A549 (cell line): ENCODE results near the gene KDM4B.

Experiments used
- CBX8 ChIP-seq: fragments of 200-600 bp; sonication (generic); IDR thresholded peaks from 2 replicates; pipeline ENCODE4 v1.6.1; 2016
- CEBPB ChIP-seq, 2 experiments: fragments of >200 bp in 1 of 2; sonication (Bioruptor Twin) in 1 of 2; formaldehyde crosslinking in 1 of 2; IDR thresholded peaks; 2 replicates each; pipeline ENCODE4 v1.6.1; 2012 to 2016
- KDM5A ChIP-seq: fragments of 200-600 bp; sonication (generic); IDR thresholded peaks from 2 replicates; pipeline ENCODE4 v1.6.1; 2016; ENCODE audit warnings: antibody characterized with exemption, mild to moderate bottlenecking
- POLR2A ChIP-seq: IDR thresholded peaks from 2 replicates; pipeline ENCODE4 v1.6.1; 2012; ENCODE audit warnings: mild to moderate bottlenecking, low read length
- RAD21 ChIP-seq, 2 experiments: fragments of >200 bp in 1 of 2; sonication (Bioruptor Twin) in 1 of 2; formaldehyde crosslinking in 1 of 2; IDR thresholded peaks in 1 of 2; conservative IDR thresholded peaks in 1 of 2; 2 replicates in 1 of 2; 3 replicates in 1 of 2; pipeline ENCODE4 v1.6.1; 2012 to 2018; ENCODE audit warnings: inconsistent platforms in 1 of 2
- RNF2 ChIP-seq: fragments of 200-600 bp; sonication (generic); IDR thresholded peaks from 2 replicates; pipeline ENCODE4 v1.6.1; 2016; ENCODE audit warnings: low read depth, mild to moderate bottlenecking, antibody characterized with exemption, moderate library complexity, borderline replicate concordance
- SMC3 ChIP-seq: fragments of >200 bp; sonication (Bioruptor Twin); formaldehyde crosslinking; IDR thresholded peaks from 3 replicates; pipeline ENCODE4 v1.6.1; 2018; ENCODE audit warnings: inconsistent platforms
- ZSCAN20 ChIP-seq: fragments of 250-450 bp; sonication (Bioruptor Pico); IDR thresholded peaks from 2 replicates; pipeline ENCODE4 v1.8.0; 2022; ENCODE audit warnings: mild to moderate bottlenecking, moderate library complexity
- TF ChIP-seq, protein P1 (sequence below): fragments of >200 bp; sonication (Bioruptor Twin); formaldehyde crosslinking; IDR thresholded peaks from 3 replicates; pipeline ENCODE4 v1.5.1; 2016
- TF ChIP-seq, protein P2 (sequence below): fragments of 250-450 bp; sonication (Bioruptor Pico); IDR thresholded peaks from 2 replicates; pipeline ENCODE4 v1.5.0; 2021; ENCODE audit warnings: mild to moderate bottlenecking, moderate library complexity, borderline replicate concordance
- TF ChIP-seq, protein P3 (sequence below): IDR thresholded peaks from 2 replicates; pipeline ENCODE4 v1.6.1; 2012
- TF ChIP-seq, protein P4 (sequence below): fragments of 150-350 bp; IDR thresholded peaks from 2 replicates; pipeline ENCODE4 v1.6.1; 2014; ENCODE audit warnings: low read depth, mild to moderate bottlenecking, low read length
- TF ChIP-seq, protein P5 (sequence below): fragments of 200-600 bp; sonication (generic); IDR thresholded peaks from 2 replicates; pipeline ENCODE4 v1.6.1; 2016; ENCODE audit warnings: antibody characterized with exemption, mild to moderate bottlenecking, moderate library complexity

DNA sequence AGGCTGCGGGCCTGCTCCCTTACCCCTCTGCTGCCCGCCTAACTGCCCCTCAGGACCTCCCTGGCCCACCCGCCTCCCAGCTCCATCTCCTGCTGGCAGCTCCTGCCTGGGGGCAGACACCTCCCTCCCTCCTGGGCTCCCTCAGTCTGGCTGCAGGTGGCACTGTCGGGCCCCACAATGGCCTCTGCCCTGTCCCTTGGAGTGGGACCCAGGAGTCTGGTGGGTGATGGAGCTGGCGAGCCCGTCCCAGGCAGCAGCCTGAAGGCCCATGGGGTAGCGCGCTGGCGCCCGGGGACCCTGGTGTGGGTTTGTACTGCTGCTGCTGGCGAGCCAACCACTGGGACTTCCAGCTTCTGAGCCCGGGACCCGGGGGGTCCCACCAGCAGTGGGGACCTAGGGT lies 83.6 kb downstream of the KDM4B start:
- TF ChIP-seq, protein P1, sequence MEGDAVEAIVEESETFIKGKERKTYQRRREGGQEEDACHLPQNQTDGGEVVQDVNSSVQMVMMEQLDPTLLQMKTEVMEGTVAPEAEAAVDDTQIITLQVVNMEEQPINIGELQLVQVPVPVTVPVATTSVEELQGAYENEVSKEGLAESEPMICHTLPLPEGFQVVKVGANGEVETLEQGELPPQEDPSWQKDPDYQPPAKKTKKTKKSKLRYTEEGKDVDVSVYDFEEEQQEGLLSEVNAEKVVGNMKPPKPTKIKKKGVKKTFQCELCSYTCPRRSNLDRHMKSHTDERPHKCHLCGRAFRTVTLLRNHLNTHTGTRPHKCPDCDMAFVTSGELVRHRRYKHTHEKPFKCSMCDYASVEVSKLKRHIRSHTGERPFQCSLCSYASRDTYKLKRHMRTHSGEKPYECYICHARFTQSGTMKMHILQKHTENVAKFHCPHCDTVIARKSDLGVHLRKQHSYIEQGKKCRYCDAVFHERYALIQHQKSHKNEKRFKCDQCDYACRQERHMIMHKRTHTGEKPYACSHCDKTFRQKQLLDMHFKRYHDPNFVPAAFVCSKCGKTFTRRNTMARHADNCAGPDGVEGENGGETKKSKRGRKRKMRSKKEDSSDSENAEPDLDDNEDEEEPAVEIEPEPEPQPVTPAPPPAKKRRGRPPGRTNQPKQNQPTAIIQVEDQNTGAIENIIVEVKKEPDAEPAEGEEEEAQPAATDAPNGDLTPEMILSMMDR, result 0 out of 3 replicates have a peak, but pooled peaks have one; percentile 9
- TF ChIP-seq POLR2A, result no peak
- no peak for TF ChIP-seq KDM5A
- TF ChIP-seq, protein P2, sequence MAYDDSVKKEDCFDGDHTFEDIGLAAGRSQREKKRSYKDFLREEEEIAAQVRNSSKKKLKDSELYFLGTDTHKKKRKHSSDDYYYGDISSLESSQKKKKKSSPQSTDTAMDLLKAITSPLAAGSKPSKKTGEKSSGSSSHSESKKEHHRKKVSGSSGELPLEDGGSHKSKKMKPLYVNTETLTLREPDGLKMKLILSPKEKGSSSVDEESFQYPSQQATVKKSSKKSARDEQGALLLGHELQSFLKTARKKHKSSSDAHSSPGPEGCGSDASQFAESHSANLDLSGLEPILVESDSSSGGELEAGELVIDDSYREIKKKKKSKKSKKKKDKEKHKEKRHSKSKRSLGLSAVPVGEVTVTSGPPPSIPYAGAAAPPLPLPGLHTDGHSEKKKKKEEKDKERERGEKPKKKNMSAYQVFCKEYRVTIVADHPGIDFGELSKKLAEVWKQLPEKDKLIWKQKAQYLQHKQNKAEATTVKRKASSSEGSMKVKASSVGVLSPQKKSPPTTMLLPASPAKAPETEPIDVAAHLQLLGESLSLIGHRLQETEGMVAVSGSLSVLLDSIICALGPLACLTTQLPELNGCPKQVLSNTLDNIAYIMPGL (CRISPR knock-in tag), result no peak
- TF ChIP-seq SMC3, result 0 out of 3 replicates have a peak, but pooled peaks have one; percentile 18
- TF ChIP-seq CEBPB (IDR thresholded peaks at IDR 0.05), result no peak
- TF ChIP-seq RNF2, result no peak
- no peak for TF ChIP-seq ZSCAN20 (CRISPR knock-in tag)
- TF ChIP-seq, protein P3, sequence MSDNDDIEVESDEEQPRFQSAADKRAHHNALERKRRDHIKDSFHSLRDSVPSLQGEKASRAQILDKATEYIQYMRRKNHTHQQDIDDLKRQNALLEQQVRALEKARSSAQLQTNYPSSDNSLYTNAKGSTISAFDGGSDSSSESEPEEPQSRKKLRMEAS, result no peak
- TF ChIP-seq RAD21 (conservative IDR thresholded peaks at IDR 0.05 in 1 of 2, IDR thresholded peaks at IDR 0.05 in 1 of 2), result peak in 1 of 2 experiments; percentile 53; a peak in 2 of 5 replicates
- no peak for TF ChIP-seq CBX8
- TF ChIP-seq, protein P4, sequence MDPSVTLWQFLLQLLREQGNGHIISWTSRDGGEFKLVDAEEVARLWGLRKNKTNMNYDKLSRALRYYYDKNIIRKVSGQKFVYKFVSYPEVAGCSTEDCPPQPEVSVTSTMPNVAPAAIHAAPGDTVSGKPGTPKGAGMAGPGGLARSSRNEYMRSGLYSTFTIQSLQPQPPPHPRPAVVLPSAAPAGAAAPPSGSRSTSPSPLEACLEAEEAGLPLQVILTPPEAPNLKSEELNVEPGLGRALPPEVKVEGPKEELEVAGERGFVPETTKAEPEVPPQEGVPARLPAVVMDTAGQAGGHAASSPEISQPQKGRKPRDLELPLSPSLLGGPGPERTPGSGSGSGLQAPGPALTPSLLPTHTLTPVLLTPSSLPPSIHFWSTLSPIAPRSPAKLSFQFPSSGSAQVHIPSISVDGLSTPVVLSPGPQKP, result no peak
- TF ChIP-seq, protein P5, sequence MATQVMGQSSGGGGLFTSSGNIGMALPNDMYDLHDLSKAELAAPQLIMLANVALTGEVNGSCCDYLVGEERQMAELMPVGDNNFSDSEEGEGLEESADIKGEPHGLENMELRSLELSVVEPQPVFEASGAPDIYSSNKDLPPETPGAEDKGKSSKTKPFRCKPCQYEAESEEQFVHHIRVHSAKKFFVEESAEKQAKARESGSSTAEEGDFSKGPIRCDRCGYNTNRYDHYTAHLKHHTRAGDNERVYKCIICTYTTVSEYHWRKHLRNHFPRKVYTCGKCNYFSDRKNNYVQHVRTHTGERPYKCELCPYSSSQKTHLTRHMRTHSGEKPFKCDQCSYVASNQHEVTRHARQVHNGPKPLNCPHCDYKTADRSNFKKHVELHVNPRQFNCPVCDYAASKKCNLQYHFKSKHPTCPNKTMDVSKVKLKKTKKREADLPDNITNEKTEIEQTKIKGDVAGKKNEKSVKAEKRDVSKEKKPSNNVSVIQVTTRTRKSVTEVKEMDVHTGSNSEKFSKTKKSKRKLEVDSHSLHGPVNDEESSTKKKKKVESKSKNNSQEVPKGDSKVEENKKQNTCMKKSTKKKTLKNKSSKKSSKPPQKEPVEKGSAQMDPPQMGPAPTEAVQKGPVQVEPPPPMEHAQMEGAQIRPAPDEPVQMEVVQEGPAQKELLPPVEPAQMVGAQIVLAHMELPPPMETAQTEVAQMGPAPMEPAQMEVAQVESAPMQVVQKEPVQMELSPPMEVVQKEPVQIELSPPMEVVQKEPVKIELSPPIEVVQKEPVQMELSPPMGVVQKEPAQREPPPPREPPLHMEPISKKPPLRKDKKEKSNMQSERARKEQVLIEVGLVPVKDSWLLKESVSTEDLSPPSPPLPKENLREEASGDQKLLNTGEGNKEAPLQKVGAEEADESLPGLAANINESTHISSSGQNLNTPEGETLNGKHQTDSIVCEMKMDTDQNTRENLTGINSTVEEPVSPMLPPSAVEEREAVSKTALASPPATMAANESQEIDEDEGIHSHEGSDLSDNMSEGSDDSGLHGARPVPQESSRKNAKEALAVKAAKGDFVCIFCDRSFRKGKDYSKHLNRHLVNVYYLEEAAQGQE, result no peak
